Testis (tissue), 3 donors: ENCODE results near the gene LETM1. TPM values are rescaled to one million over a fixed set of nuclear protein-coding genes. Genes with fewer than 3 reads are reported as not detected.

Experiments
- DNase-seq: peaks from one replicate; pipeline ENCODE4 v3.0.0-alpha.2; 2019
- H3K27ac ChIP-seq, 2 donors: fragments of 200-600 bp; sonication (generic); one replicate each; pipeline ENCODE4 v1.5.1; 2019
- H3K27me3 ChIP-seq: fragments of 200-600 bp; sonication (generic); one replicate; pipeline ENCODE4 v1.5.1; 2019
- H3K36me3 ChIP-seq: fragments of 200-600 bp; sonication (generic); one replicate; pipeline ENCODE4 v1.5.1; 2017; ENCODE audit warnings: low read depth; ENCODE audit errors: missing control alignments
- H3K4me1 ChIP-seq: fragments of 200-600 bp; sonication (generic); one replicate; pipeline ENCODE4 v1.5.1; 2019
- H3K4me3 ChIP-seq, 2 donors: fragments of 200-600 bp; sonication (generic); one replicate each; pipeline ENCODE4 v1.5.1; 2017 to 2019
- H3K9me3 ChIP-seq: fragments of 200-600 bp; sonication (generic); one replicate; pipeline ENCODE4 v1.5.1; 2017
- POLR2A ChIP-seq: fragments of 450-650 bp; IDR thresholded peaks from one replicate; pipeline ENCODE4 v1.6.1; 2017; ENCODE audit warnings: antibody characterized with exemption, mild to moderate bottlenecking, moderate library complexity
- WGBS, 2 donors: methylation state at CpG; one replicate each; pipeline ENCODE4 v1.1.5; 2018; 5-methylcytosine and 5-hydroxymethylcytosine counted together
- intact Hi-C: fragments of 100-400 bp; cut with DNase I; formaldehyde crosslinking; loops from one replicate; pipeline ENCODE4 v1.15.1; 2023; ENCODE audit warnings: low total_unique reads
- polyA plus RNA-seq: library from polyadenylated mRNA; stranded (reverse); fragments of 350-450 nt; fragmentation: Illumina TruSeq; extraction: RNeasy Lipid Tissue Mini Kit (QIAGEN cat#74804); gene quantifications from one replicate; pipeline ENCODE4 v1.2.3, GENCODE V29; 2014; ENCODE audit warnings: low read depth, low replicate concordance; ENCODE audit not compliant: insufficient read depth
- total RNA-seq, 2 donors: library from RNA; depleted of rRNA; stranded (reverse); fragments of >200 nt; gene quantifications; one replicate each; pipeline ENCODE4 v1.2.3, GENCODE V29; 2016
- TF ChIP-seq, protein P1 (sequence below), 3 experiments: fragments of 450-650 bp in 2 of 3; fragments of 200-600 bp in 1 of 3; sonication (generic) in 1 of 3; IDR thresholded peaks; one replicate each; pipeline ENCODE4 v1.5.1; 2016 to 2019; ENCODE audit warnings: antibody characterized with exemption in 3 of 3, mild to moderate bottlenecking in 2 of 3, moderate library complexity in 1 of 3

LETM1 gene
- total and polyA plus RNA-seq, 3 donors from 2014 or later, result 38.1 to 124 (median 90.7) TPM

DNA sequence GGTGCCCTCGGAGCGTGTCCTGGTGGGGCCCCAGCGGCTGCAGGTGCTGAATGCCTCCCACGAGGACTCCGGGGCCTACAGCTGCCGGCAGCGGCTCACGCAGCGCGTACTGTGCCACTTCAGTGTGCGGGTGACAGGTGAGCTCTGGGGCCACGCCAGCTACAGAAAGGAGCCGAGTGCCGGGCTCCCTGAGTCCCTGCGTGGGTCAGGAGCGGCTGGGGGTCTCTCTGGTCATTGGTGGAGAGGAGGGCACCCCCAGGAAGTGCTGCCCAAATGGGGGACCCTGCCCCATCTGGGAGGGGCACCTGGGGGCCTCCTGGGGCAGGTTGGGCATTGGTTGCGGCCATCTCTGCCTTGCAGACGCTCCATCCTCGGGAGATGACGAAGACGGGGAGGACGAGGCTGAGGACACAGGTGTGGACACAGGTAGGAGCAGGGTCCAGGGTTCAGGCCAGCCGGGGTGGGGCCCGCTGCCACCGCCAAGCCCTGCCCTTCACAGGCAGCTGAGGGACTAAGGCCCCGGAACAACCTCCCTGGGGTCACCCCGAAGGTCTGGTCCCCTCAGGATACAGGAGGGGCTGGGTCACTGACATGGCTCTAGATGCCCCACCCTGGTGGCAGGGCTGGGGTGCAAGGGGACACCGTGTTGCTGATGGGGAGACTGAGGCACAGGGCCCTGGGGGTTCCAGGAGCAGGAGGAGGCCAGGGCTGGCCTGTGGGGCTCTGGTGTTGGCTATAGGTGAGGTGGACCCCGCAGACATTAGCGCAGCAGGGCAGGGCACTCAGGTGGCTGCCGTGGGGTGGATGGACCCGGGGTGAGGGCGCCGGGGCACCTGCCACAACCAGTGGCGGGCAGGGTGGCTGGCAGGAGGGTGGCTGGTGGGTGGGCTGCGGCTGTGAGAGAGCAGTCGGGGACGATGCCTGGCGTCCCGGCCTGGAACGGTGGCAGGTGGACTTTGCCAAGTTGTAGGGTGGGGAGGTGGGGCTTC is 56.3 kb downstream of the LETM1 start:
- H3K36me3 ChIP-seq, result no peaks in the 10 kb centered on the region
- intact Hi-C loops, result no loop called here
- no peak overlapping the region for H3K27ac ChIP-seq
- H3K9me3 ChIP-seq, result no peaks in the 10 kb centered on the region
- H3K4me1 ChIP-seq, result peaks cover 6% of the 10 kb centered on the region
- no peaks in the 10 kb centered on the region for H3K27me3 ChIP-seq
- WGBS, 2 donors, result 93 to 96% methylated on average over 9 to 41 of the region's 41 CpGs
- no peak for DNase-seq
- no peak overlapping the region for H3K4me3 ChIP-seq
- no peak for TF ChIP-seq POLR2A
- TF ChIP-seq, protein P1, sequence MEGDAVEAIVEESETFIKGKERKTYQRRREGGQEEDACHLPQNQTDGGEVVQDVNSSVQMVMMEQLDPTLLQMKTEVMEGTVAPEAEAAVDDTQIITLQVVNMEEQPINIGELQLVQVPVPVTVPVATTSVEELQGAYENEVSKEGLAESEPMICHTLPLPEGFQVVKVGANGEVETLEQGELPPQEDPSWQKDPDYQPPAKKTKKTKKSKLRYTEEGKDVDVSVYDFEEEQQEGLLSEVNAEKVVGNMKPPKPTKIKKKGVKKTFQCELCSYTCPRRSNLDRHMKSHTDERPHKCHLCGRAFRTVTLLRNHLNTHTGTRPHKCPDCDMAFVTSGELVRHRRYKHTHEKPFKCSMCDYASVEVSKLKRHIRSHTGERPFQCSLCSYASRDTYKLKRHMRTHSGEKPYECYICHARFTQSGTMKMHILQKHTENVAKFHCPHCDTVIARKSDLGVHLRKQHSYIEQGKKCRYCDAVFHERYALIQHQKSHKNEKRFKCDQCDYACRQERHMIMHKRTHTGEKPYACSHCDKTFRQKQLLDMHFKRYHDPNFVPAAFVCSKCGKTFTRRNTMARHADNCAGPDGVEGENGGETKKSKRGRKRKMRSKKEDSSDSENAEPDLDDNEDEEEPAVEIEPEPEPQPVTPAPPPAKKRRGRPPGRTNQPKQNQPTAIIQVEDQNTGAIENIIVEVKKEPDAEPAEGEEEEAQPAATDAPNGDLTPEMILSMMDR (IDR thresholded peaks at IDR 0.05), result no peak

DNA sequence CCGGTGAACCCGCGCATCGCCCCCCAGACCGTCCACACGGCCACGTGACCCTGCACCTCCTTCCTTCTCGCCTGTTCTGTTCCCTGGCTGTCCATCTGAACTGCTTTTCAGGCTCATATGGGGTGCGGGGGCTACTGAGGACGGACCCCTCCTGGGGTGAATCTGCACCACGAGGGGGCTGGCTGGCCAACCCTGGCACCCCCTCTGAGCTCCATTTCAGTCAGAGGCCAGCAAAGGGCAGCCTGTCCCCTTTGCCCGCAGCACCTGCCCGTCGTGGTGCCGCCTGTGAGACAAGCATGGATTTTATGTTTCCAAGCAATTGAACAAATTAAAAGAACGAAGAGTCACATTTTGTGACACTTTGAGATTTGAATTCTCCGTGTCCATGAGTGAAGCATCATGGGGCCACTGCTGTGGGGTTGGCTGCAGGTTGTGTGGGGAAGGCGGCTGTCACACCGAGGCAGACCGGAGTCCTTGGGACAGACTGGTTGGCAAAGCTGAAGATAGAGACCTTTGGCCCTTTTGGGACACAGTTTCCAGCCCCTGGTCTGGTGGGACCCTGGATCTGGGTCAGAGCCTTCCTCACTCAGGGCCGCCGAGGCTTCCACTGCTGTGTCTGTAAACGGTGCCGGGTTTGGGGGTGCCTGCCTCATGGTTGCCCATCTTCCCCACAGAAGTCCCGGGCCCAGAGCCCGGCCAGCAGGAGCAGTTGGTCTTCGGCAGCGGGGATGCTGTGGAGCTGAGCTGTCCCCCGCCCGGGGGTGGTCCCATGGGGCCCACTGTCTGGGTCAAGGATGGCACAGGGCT is 57.2 kb downstream of the LETM1 start:
- Histone ChIP-seq H3K36me3 (no peaks in the 10 kb centered on the region), H3K27ac (no peak overlapping the region), H3K4me1 (peaks cover 9% of the 10 kb centered on the region), H3K27me3 (no peaks in the 10 kb centered on the region), H3K4me3 (no peak overlapping the region), H3K9me3 (no peaks in the 10 kb centered on the region)
- WGBS, 2 donors, result 85 to 90% methylated on average over 24 to 30 of the region's 30 CpGs
- TF ChIP-seq, protein P1 (IDR thresholded peaks at IDR 0.05), result no peak
- no peak for TF ChIP-seq POLR2A
- no peak for DNase-seq
- intact Hi-C loops, result no loop called here

DNA sequence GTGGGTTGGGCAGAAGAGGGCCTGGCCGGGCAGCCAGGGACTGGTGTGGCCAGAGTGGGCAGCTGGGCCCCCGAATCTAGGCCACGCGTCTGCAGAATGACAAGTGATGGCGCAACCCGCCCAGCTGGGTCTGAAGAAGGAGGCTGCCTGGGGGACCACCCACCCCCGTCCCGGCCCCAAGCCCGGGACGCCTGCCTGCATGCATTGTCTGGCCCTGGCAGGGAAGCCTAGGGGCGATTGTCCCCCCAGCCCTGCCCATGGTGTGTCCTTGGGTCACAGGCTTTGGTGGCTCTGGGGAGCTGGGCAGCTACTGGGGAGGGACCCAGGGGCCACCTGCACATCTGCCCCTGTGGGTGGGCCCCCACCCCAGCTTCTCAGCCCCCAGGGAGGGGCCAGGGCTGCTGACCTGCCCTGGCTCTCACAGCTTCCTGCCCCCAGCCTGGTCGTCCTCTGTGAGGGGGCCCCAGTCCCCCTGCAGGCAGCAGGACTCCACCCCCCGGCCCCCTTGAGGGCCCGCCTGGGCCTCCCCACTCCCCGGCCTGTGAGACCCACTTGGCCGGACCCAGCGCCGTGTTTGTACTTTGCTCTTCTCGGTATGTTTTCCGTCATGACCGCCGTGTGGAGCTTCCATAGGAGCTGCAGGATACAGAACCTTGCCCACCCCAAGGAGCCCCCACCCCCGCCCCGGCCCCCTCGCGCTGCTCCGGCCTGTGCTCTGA is 57.9 kb downstream of the LETM1 start:
- Histone ChIP-seq H3K4me3 (no peak overlapping the region), H3K27ac (no peak overlapping the region), H3K4me1 (peaks cover 9% of the 10 kb centered on the region), H3K9me3 (no peaks in the 10 kb centered on the region), H3K27me3 (no peaks in the 10 kb centered on the region), H3K36me3 (no peaks in the 10 kb centered on the region)
- WGBS, 2 donors, result 80 to 84% methylated on average over 16 to 25 of the region's 27 CpGs
- intact Hi-C loops, result no loop called here
- DNase-seq, result no peak
- TF ChIP-seq, protein P1 (IDR thresholded peaks at IDR 0.05), result no peak
- TF ChIP-seq POLR2A, result no peak

DNA sequence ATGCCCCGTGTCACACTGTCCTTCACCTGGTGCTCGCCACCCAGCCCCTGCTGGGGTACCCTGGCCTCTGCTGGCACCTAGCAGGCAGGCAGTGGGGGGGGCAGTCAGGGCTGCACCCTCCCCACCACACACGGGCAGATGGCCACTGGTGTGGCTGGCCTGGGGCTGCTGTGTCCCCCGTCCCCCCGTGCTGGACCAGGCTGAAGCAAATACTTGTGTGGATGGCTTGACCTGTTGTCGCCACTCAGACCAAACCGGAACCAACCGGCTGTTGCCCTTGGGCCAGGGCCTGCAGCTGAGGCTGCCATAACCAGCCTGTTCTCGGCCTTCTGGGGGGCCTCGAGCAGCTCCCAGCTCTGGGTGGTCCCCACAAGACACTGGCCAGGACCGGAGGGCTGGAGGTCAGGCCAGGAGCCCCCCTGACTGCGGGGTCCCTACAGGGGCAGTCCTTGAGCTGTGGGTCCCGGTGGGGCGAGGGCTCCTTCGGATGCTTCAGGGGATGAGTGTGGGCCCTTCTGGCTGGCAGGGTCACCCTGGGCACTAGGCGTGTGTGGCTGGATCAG is 58.6 kb downstream of the LETM1 start:
- DNase-seq, result no peak
- no peaks in the 10 kb centered on the region for H3K27me3 ChIP-seq
- H3K4me3 ChIP-seq, result no peak overlapping the region
- no peaks in the 10 kb centered on the region for H3K36me3 ChIP-seq
- TF ChIP-seq, protein P1 (IDR thresholded peaks at IDR 0.05), result no peak
- TF ChIP-seq POLR2A, result no peak
- H3K9me3 ChIP-seq, result no peaks in the 10 kb centered on the region
- H3K27ac ChIP-seq, result no peak overlapping the region
- 77 to 80% methylated on average over 1 to 15 of the region's 16 CpGs for WGBS, 2 donors
- H3K4me1 ChIP-seq, result peaks cover 9% of the 10 kb centered on the region
- intact Hi-C loops, result no loop called here
